ENCODE results near the gene KBTBD12.
"Not testable (repeated sequence)": the region's sequence is repeated elsewhere in the genome, so short reads cannot be mapped to it uniquely, and the experiment has no call there.

Gene KBTBD12

GRCh38 chr3:127908202-127908601 lies 6.8 kb upstream of the KBTBD12 start:
- in situ Hi-C loops (cut with HindIII; ENCODE audit: low pct_ligation_motif_present, low sequenced_read_pairs): no loop called here
- TF ChIP-seq, protein P1, sequence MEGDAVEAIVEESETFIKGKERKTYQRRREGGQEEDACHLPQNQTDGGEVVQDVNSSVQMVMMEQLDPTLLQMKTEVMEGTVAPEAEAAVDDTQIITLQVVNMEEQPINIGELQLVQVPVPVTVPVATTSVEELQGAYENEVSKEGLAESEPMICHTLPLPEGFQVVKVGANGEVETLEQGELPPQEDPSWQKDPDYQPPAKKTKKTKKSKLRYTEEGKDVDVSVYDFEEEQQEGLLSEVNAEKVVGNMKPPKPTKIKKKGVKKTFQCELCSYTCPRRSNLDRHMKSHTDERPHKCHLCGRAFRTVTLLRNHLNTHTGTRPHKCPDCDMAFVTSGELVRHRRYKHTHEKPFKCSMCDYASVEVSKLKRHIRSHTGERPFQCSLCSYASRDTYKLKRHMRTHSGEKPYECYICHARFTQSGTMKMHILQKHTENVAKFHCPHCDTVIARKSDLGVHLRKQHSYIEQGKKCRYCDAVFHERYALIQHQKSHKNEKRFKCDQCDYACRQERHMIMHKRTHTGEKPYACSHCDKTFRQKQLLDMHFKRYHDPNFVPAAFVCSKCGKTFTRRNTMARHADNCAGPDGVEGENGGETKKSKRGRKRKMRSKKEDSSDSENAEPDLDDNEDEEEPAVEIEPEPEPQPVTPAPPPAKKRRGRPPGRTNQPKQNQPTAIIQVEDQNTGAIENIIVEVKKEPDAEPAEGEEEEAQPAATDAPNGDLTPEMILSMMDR (IDR thresholded peaks at IDR 0.05; ENCODE audit: low read depth, low read length, missing control alignments): no peak
- H3K27ac ChIP-seq: no peak overlapping the region
- H3K36me3 ChIP-seq (replicated peaks): no peaks in the 10 kb centered on the region
- no peaks in the 10 kb centered on the region for H3K27me3 ChIP-seq (replicated peaks)
- no peak for DNase-seq
- H3K4me3 ChIP-seq (ENCODE audit: low read depth, low read length): no peak overlapping the region

DNA sequence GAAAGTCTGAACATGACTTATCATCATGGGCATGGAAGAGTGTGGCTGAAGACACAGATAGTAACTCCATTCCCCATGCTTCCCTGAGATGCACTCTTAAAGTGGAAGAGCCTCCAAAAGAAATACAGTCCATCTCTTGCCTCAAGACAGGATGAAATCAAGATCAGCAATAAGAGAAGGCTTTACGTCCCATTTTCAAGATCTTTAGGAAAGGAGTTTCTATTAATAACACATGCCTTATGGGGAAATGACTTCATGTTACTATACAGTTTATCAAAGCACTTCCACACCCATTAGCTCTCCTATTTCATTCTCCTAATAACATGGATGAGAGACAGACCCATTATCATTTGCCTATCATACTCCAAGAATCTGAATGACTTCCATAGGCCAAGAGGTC lies 6.1 kb upstream of the KBTBD12 start:
- in situ Hi-C loops (cut with HindIII; ENCODE audit: low pct_ligation_motif_present, low sequenced_read_pairs): no loop called here
- Histone ChIP-seq H3K36me3 (replicated peaks) (no peaks in the 10 kb centered on the region), H3K27ac (no peak overlapping the region), H3K27me3 (replicated peaks) (no peaks in the 10 kb centered on the region), H3K4me3 (ENCODE audit: low read depth, low read length) (no peak overlapping the region)
- no peak for DNase-seq
- TF ChIP-seq, protein P1 (IDR thresholded peaks at IDR 0.05; ENCODE audit: low read depth, low read length, missing control alignments): no peak

GRCh38 chr3:127909646-127910045 lies 5.4 kb upstream of the KBTBD12 start:
- TF ChIP-seq, protein P1 (IDR thresholded peaks at IDR 0.05; ENCODE audit: low read depth, low read length, missing control alignments): no peak

GRCh38 chr3:127911421-127911931 lies 3.6 kb upstream of the KBTBD12 start:
- in situ Hi-C loops (cut with HindIII; ENCODE audit: low pct_ligation_motif_present, low sequenced_read_pairs): no loop called here
- H3K36me3 ChIP-seq (replicated peaks): no peaks in the 10 kb centered on the region

More at GRCh38 chr3:127909646-127910045, 5.4 kb upstream of the KBTBD12 start:
- no peaks in the 10 kb centered on the region for H3K36me3 ChIP-seq (replicated peaks)
- in situ Hi-C loops (cut with HindIII; ENCODE audit: low pct_ligation_motif_present, low sequenced_read_pairs): no loop called here
- H3K27me3 ChIP-seq (replicated peaks): no peaks in the 10 kb centered on the region
- DNase-seq: no peak
- no peak overlapping the region for H3K4me3 ChIP-seq (ENCODE audit: low read depth, low read length)
- H3K27ac ChIP-seq: no peak overlapping the region

GRCh38 chr3:127913841-127914240 lies 1.2 kb upstream of the KBTBD12 start:
- H3K36me3 ChIP-seq (replicated peaks); in situ Hi-C loops (cut with HindIII; ENCODE audit: low pct_ligation_motif_present, low sequenced_read_pairs); H3K27ac ChIP-seq; H3K27me3 ChIP-seq (replicated peaks); DNase-seq; H3K4me3 ChIP-seq (ENCODE audit: low read depth, low read length): not testable (repeated sequence)

More at GRCh38 chr3:127911421-127911931, 3.6 kb upstream of the KBTBD12 start:
- peaks cover 8% of the 10 kb centered on the region for H3K27me3 ChIP-seq (replicated peaks)
- no peak overlapping the region for H3K27ac ChIP-seq
- TF ChIP-seq, protein P1 (IDR thresholded peaks at IDR 0.05; ENCODE audit: low read depth, low read length, missing control alignments): no peak
- H3K4me3 ChIP-seq (ENCODE audit: low read depth, low read length): no peak overlapping the region
- no peak for DNase-seq

DNA sequence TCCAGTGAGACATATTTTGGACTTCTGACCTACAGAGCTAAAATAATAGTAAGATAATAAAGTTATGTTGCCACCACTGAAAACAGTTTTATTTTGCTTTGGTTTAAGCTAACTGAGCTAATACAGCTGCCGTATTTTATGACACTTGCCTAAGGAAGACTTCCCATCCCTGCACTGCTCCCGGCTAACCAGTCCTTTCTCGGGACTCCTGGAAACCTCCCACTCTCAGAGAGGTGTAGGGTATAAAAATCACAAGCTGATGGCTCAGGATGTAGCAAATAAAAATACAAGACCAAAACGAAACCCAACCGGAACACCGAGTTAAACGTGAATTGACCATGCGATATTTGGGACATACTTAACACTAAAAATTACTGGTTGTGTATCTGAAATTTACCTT lies 448 bp upstream of the KBTBD12 start:
- TF ChIP-seq, protein P1 (IDR thresholded peaks at IDR 0.05; ENCODE audit: low read depth, low read length, missing control alignments): no peak
- Histone ChIP-seq H3K27me3 (replicated peaks) (peaks cover 8% of the 10 kb centered on the region), H3K27ac (no peak overlapping the region), H3K36me3 (replicated peaks) (no peaks in the 10 kb centered on the region), H3K4me3 (ENCODE audit: low read depth, low read length) (no peak overlapping the region)
- DNase-seq: no peak
- in situ Hi-C loops (cut with HindIII; ENCODE audit: low pct_ligation_motif_present, low sequenced_read_pairs): no loop called here
